ENCODE measurements around the gene PLCH1. TPM values are rescaled to one million over a fixed set of nuclear protein-coding genes. Genes with fewer than 3 reads are reported as not detected.

The PLCH1 gene
- total and polyA plus RNA-seq, 4 donors = 0.03 to 1.0 (median 0.22) TPM

- TF ChIP-seq TAF1 (conservative IDR thresholded peaks at IDR 0.05) = no peak
- TF ChIP-seq FOXA1 (IDR thresholded peaks at IDR 0.05) = no peak
- no peak for TF ChIP-seq FOXA2 (IDR thresholded peaks at IDR 0.05)
- TF ChIP-seq RAD21 (IDR thresholded peaks at IDR 0.05) = no peak
- no peak for TF ChIP-seq ATF3 (IDR thresholded peaks at IDR 0.05)
- TF ChIP-seq HNF4G (IDR thresholded peaks at IDR 0.05) = no peak
- no peak for TF ChIP-seq JUND (IDR thresholded peaks at IDR 0.05)
- no peak for TF ChIP-seq GABPA (IDR thresholded peaks at IDR 0.05 in 1 of 2, conservative IDR thresholded peaks at IDR 0.05 in 1 of 2)
- TF ChIP-seq, protein P1, sequence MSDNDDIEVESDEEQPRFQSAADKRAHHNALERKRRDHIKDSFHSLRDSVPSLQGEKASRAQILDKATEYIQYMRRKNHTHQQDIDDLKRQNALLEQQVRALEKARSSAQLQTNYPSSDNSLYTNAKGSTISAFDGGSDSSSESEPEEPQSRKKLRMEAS (IDR thresholded peaks at IDR 0.05) = no peak
- no peak for TF ChIP-seq RXRA (IDR thresholded peaks at IDR 0.05)
- no peak for TF ChIP-seq CTCF (IDR thresholded peaks at IDR 0.05; ENCODE audit: low read depth, low read length, missing input control)
- TF ChIP-seq EGR1 (IDR thresholded peaks at IDR 0.05; ENCODE audit: low read depth in 2 of 2) = no peak
- TF ChIP-seq ZBTB33 (IDR thresholded peaks at IDR 0.05) = no peak
- TF ChIP-seq, protein P2, sequence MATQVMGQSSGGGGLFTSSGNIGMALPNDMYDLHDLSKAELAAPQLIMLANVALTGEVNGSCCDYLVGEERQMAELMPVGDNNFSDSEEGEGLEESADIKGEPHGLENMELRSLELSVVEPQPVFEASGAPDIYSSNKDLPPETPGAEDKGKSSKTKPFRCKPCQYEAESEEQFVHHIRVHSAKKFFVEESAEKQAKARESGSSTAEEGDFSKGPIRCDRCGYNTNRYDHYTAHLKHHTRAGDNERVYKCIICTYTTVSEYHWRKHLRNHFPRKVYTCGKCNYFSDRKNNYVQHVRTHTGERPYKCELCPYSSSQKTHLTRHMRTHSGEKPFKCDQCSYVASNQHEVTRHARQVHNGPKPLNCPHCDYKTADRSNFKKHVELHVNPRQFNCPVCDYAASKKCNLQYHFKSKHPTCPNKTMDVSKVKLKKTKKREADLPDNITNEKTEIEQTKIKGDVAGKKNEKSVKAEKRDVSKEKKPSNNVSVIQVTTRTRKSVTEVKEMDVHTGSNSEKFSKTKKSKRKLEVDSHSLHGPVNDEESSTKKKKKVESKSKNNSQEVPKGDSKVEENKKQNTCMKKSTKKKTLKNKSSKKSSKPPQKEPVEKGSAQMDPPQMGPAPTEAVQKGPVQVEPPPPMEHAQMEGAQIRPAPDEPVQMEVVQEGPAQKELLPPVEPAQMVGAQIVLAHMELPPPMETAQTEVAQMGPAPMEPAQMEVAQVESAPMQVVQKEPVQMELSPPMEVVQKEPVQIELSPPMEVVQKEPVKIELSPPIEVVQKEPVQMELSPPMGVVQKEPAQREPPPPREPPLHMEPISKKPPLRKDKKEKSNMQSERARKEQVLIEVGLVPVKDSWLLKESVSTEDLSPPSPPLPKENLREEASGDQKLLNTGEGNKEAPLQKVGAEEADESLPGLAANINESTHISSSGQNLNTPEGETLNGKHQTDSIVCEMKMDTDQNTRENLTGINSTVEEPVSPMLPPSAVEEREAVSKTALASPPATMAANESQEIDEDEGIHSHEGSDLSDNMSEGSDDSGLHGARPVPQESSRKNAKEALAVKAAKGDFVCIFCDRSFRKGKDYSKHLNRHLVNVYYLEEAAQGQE (IDR thresholded peaks at IDR 0.05) = no peak
- TF ChIP-seq YY1 (IDR thresholded peaks at IDR 0.05) = no peak
- no peak for TF ChIP-seq SP1 (IDR thresholded peaks at IDR 0.05)
- TF ChIP-seq NR2F2 (IDR thresholded peaks at IDR 0.05) = no peak
- no peak for TF ChIP-seq HNF4A (conservative IDR thresholded peaks at IDR 0.05)
- WGBS = 63% methylated on average over 3 of the region's 3 CpGs
- Histone ChIP-seq H3K36me3 (ENCODE audit: control insufficient read depth in 4 of 4, insufficient read depth in 3 of 4, low read depth in 1 of 4, low read length in 3 of 4) (no peaks in the 10 kb centered on the region), H3K4me1 (ENCODE audit: control insufficient read depth in 4 of 4, insufficient read depth in 4 of 4, low read length in 3 of 4) (no peaks in the 10 kb centered on the region), H3K27me3 (ENCODE audit: control insufficient read depth in 4 of 4, insufficient read depth in 4 of 4, low read length in 3 of 4) (no peaks in the 10 kb centered on the region), H3K9me3 (ENCODE audit: control insufficient read depth in 4 of 4, low read length in 3 of 4) (no peaks in the 10 kb centered on the region), H3K9ac (ENCODE audit: low read depth in 1 of 2, low read length in 2 of 2) (no peak overlapping the region), H3K27ac (ENCODE audit: low read depth in 1 of 2, low read length in 2 of 2) (no peak overlapping the region), H3K4me3 (ENCODE audit: low read depth in 1 of 3, low read length in 3 of 3) (no peak overlapping the region)
- no peak for DNase-seq (ENCODE audit: low spot score)
These were observed 410.5 kb downstream of the PLCH1 start for GRCh38 chr3:155334215-155334913.
